ENCODE data around the gene PABPN1L. TPM values are rescaled to one million over a fixed set of nuclear protein-coding genes. Genes with fewer than 3 reads are reported as not detected.

PABPN1L gene
- total RNA-seq, 1 experiment from 2014 or later = 0.57 TPM

DNA sequence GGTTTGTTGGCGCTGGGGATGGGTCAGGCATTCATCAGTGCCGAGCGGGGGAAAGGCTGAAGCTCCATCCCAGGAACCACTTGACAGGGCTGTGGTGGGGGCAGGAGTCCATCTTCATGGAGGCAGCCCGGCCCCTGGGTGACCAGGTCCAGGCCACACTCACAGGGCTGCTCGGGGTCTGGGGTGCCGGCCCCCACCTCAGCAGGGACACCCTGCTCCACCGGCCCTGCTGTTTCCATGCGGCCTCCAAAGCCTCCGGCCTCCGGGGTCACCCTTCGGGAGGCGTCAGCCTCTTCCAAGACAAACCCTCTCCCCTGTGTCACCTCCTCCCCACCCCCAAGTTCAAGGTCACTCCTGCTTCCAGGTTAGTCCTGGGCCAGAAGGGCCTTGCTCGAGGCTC is 31.8 kb downstream of the PABPN1L start:
- Histone ChIP-seq H3K79me2 (ENCODE audit: insufficient read depth, low read length) (no peaks in the 10 kb centered on the region), H3K9me2 (ENCODE audit: insufficient read depth) (no peaks in the 10 kb centered on the region), H4K20me1 (ENCODE audit: insufficient read depth) (no peaks in the 10 kb centered on the region), H3K9me3 (ENCODE audit: control insufficient read depth in 1 of 2, insufficient read depth in 1 of 2, low read depth in 1 of 2, low read length in 2 of 2) (no peaks in the 10 kb centered on the region), H2AFZ (ENCODE audit: low read depth, low read length, poor library complexity, severe bottlenecking) (no peak overlapping the region), H3K4me3 (replicated peaks in 1 of 2; ENCODE audit: low read depth in 1 of 2, low read length in 2 of 2) (no peak overlapping the region), H3K9ac (ENCODE audit: low read length) (no peak overlapping the region), H3K36me3 (ENCODE audit: control insufficient read depth in 1 of 2, insufficient read depth in 2 of 2, low read length in 2 of 2) (no peaks in the 10 kb centered on the region), H3K4me2 (ENCODE audit: low read length) (no peak overlapping the region), H3K27ac (ENCODE audit: low read depth, low read length) (no peak overlapping the region), H3K27me3 (ENCODE audit: insufficient read depth, low read length) (no peaks in the 10 kb centered on the region), H3K4me1 (ENCODE audit: control insufficient read depth in 1 of 2, insufficient read depth in 2 of 2, low read length in 2 of 2) (peaks cover 0 to 4% of the 10 kb centered on the region in 2 experiments; a peak in 1 of 4 replicates)
- ChIA-PET RAD21 (ENCODE audit: low non-redundant PET in 1 of 2, low total read pairs in 2 of 2, uncharacterized antibody in 2 of 2, unreplicated experiment in 2 of 2) (no interaction called here), POLR2A (no interaction called here), CTCF (no interaction called here)
- DNase-seq (ENCODE audit: low read depth, low spot score) (no peak), ATAC-seq (no peak)
- intact Hi-C loops (cut with micrococcal nuclease) = no loop called here
- no TSS peak for BruUV-seq (replicated peaks)
- TF ChIP-seq ZNF274 (IDR thresholded peaks at IDR 0.05; ENCODE audit: low read depth, low read length) (no peak), EGR1 (IDR thresholded peaks at IDR 0.05; ENCODE audit: low read depth) (no peak), EZH2 (IDR thresholded peaks at IDR 0.05) (no peak), CEBPB (IDR thresholded peaks at IDR 0.05; ENCODE audit: low read depth) (no peak), EZH2phosphoT487 (IDR thresholded peaks at IDR 0.05; ENCODE audit: borderline replicate concordance) (no peak), POLR2A (IDR thresholded peaks at IDR 0.05; ENCODE audit: borderline replicate concordance, extremely low read depth, insufficient read depth, insufficient read length) (no peak), YY1 (IDR thresholded peaks at IDR 0.05; ENCODE audit: extremely low read depth, insufficient replicate concordance, low read depth, low read length) (no peak), JUND (IDR thresholded peaks at IDR 0.05) (no peak)
- TF ChIP-seq, protein P1, sequence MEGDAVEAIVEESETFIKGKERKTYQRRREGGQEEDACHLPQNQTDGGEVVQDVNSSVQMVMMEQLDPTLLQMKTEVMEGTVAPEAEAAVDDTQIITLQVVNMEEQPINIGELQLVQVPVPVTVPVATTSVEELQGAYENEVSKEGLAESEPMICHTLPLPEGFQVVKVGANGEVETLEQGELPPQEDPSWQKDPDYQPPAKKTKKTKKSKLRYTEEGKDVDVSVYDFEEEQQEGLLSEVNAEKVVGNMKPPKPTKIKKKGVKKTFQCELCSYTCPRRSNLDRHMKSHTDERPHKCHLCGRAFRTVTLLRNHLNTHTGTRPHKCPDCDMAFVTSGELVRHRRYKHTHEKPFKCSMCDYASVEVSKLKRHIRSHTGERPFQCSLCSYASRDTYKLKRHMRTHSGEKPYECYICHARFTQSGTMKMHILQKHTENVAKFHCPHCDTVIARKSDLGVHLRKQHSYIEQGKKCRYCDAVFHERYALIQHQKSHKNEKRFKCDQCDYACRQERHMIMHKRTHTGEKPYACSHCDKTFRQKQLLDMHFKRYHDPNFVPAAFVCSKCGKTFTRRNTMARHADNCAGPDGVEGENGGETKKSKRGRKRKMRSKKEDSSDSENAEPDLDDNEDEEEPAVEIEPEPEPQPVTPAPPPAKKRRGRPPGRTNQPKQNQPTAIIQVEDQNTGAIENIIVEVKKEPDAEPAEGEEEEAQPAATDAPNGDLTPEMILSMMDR (IDR thresholded peaks at IDR 0.05 in 2 of 3, conservative IDR thresholded peaks at IDR 0.05 in 1 of 3; ENCODE audit: borderline replicate concordance in 1 of 3, insufficient read depth in 1 of 3, low read depth in 2 of 3, low read length in 2 of 3) = no peak

DNA sequence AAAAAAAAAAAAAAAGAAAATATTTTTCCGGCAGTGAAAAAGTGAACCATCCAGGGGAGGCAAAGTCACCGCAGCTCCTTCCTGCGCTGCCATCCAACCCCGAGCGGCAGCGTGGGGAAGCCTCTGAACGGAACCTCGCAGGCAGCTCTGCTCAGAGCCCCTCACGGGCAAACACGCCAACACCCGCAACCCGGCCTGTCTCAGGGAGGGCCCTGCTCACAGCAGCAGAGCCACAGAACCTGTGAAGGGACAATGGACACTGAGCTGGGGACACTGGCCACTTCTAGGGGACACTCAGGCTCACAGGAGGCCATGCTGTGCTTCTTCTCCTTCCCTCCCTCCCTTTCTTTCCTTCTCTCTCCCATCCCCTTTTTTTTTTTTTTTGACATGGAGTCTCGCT is 33.4 kb downstream of the PABPN1L start:
- DNase-seq (ENCODE audit: low read depth, low spot score) (no peak), ATAC-seq (no peak)
- no peaks in the 10 kb centered on the region for H4K20me1 ChIP-seq (ENCODE audit: insufficient read depth)
- peaks cover 0 to 4% of the 10 kb centered on the region in 2 experiments; a peak in 1 of 4 replicates for H3K4me1 ChIP-seq (ENCODE audit: control insufficient read depth in 1 of 2, insufficient read depth in 2 of 2, low read length in 2 of 2)
- H3K79me2 ChIP-seq (ENCODE audit: insufficient read depth, low read length) = no peaks in the 10 kb centered on the region
- ChIA-PET RAD21 (ENCODE audit: low non-redundant PET in 1 of 2, low total read pairs in 2 of 2, uncharacterized antibody in 2 of 2, unreplicated experiment in 2 of 2) (no interaction called here), POLR2A (no interaction called here), CTCF (interaction anchor here (1.1 kb wide), 1 partner anchor 25 kb away, joined by 4 read pairs; no protein-coding TSS in a partner anchor)
- H3K9ac ChIP-seq (ENCODE audit: low read length) = no peak overlapping the region
- H3K4me2 ChIP-seq (ENCODE audit: low read length) = no peak overlapping the region
- no peak overlapping the region for H3K27ac ChIP-seq (ENCODE audit: low read depth, low read length)
- H3K4me3 ChIP-seq (replicated peaks in 1 of 2; ENCODE audit: low read depth in 1 of 2, low read length in 2 of 2) = no peak overlapping the region
- H2AFZ ChIP-seq (ENCODE audit: low read depth, low read length, poor library complexity, severe bottlenecking) = no peak overlapping the region
- H3K9me3 ChIP-seq (ENCODE audit: control insufficient read depth in 1 of 2, insufficient read depth in 1 of 2, low read depth in 1 of 2, low read length in 2 of 2) = no peaks in the 10 kb centered on the region
- H3K36me3 ChIP-seq (ENCODE audit: control insufficient read depth in 1 of 2, insufficient read depth in 2 of 2, low read length in 2 of 2) = no peaks in the 10 kb centered on the region
- no peaks in the 10 kb centered on the region for H3K27me3 ChIP-seq (ENCODE audit: insufficient read depth, low read length)
- no TSS peak for BruUV-seq (replicated peaks)
- intact Hi-C loops (cut with micrococcal nuclease) = no loop called here
- H3K9me2 ChIP-seq (ENCODE audit: insufficient read depth) = no peaks in the 10 kb centered on the region
- no peak for TF ChIP-seq CEBPB (IDR thresholded peaks at IDR 0.05; ENCODE audit: low read depth)
- TF ChIP-seq, protein P2, sequence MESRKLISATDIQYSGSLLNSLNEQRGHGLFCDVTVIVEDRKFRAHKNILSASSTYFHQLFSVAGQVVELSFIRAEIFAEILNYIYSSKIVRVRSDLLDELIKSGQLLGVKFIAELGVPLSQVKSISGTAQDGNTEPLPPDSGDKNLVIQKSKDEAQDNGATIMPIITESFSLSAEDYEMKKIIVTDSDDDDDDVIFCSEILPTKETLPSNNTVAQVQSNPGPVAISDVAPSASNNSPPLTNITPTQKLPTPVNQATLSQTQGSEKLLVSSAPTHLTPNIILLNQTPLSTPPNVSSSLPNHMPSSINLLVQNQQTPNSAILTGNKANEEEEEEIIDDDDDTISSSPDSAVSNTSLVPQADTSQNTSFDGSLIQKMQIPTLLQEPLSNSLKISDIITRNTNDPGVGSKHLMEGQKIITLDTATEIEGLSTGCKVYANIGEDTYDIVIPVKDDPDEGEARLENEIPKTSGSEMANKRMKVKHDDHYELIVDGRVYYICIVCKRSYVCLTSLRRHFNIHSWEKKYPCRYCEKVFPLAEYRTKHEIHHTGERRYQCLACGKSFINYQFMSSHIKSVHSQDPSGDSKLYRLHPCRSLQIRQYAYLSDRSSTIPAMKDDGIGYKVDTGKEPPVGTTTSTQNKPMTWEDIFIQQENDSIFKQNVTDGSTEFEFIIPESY (IDR thresholded peaks at IDR 0.05; ENCODE audit: extremely low read depth, insufficient replicate concordance, low read length) = no peak
- no peak for TF ChIP-seq SRF (IDR thresholded peaks at IDR 0.05; ENCODE audit: low read depth)
- no peak for TF ChIP-seq RAD21 (IDR thresholded peaks at IDR 0.05; ENCODE audit: low read depth)
- no peak for TF ChIP-seq TCF7L2 (IDR thresholded peaks at IDR 0.05; ENCODE audit: borderline replicate concordance, extremely low read depth, insufficient read depth, insufficient read length)
- TF ChIP-seq YY1 (IDR thresholded peaks at IDR 0.05; ENCODE audit: extremely low read depth, insufficient replicate concordance, low read depth, low read length) = no peak
- TF ChIP-seq, protein P1 (IDR thresholded peaks at IDR 0.05 in 2 of 3, conservative IDR thresholded peaks at IDR 0.05 in 1 of 3; ENCODE audit: borderline replicate concordance in 1 of 3, insufficient read depth in 1 of 3, low read depth in 2 of 3, low read length in 2 of 3) = no peak
- no peak for TF ChIP-seq ZFX (IDR thresholded peaks at IDR 0.05)
- no peak for TF ChIP-seq EGR1 (IDR thresholded peaks at IDR 0.05; ENCODE audit: low read depth)
- no peak for TF ChIP-seq ZNF274 (IDR thresholded peaks at IDR 0.05; ENCODE audit: low read depth, low read length)

Data from HCT116 (cell line).